HG02938 (cell line): ENCODE measurements around the gene DOP1A.

ENCODE experiments used
- ATAC-seq: cut with Tn5 transposase; IDR thresholded peaks from one replicate; pipeline ENCODE4 v1.9.1; 2021; ENCODE audit warnings: mild to moderate bottlenecking, moderate library complexity; ENCODE audit not compliant: unreplicated experiment

The DOP1A gene

GRCh38 chr6:83067448-83068439 is at the start of gene DOP1A:
Gene DOP1A (plus strand): TSS chr6:83067671. CDS start chr6:83096978, 29,307 bp downstream.
- ATAC-seq, result peak; percentile 80

- ATAC-seq, result no peak
Observed at GRCh38 chr6:83019741-83020140, 47.7 kb upstream of the DOP1A start.

DNA sequence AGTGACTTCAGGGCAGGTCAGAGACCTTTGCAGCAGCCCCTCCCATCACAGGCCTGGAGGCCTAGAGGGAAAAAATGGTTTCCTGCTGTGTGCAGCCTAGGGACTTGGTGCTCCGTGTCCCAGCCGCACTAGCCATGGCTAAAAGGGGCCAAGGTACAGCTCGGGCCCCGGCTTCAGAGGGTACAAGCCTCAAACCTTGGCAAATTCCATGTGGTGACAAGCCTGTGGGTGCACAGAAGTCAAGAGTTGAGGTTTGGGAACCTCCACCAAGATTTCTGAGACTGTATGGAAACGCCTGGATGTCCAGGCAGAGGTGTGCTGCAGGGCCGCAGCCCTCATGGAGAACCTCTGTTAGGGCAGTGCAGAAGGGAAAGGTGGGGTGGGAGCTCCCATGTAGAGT is 35.8 kb upstream of the DOP1A start:
- no peak for ATAC-seq

DNA sequence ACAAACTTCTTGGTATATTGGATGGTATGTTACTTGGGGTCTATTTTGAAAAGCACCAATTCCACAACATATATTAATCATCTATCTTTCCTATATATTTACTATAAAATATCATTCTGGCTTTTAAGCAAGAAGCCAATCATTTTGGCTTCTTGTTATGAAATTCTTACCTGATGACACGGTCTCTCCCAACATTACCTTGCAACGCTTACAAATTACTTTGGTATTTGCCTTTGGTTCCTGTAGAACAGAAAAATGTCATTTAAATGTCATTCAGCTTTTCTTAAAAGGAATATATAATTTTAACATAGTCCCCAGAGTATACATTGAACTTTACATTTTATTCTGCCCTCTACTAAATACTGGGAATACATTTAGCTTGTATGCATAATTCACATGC is 29.2 kb upstream of the DOP1A start:
- ATAC-seq, result no peak

GRCh38 chr6:83042467-83043053 is 24.9 kb upstream of the DOP1A start:
- ATAC-seq, result no peak

GRCh38 chr6:83044091-83044768 is 23.2 kb upstream of the DOP1A start:
- no peak for ATAC-seq

DNA sequence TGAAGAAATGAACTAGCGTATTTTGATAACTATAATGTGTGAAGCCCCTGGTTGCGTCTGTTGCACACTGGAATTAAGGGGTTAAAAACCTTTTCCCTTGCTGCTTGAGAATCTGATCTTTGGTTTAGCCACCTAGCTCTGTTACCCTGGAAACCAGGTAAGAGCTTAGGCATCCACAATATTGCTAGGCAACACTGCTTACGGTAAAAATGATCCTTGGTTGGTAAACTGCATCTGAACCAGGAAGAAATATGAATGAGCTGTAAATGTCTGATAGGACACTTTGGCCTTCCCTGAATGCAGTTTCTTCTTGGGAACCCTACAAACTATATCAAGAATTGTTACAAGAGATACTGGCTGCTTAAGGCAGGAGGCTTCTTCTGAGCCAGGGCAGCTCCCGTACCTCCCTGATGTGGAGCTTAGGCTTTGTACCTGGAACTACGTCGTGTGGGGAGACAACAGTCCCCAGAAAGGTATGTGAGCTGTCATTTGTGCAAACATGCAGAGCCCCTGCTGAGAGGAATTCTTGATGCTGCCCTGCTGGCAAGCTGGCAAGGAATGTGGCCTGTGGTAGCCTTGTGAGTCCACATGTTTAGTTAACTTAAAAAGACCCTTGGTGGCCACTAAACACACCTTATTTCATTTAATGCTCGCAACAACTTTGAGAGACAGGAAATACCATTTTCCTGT is 20.3 kb upstream of the DOP1A start:
- ATAC-seq, result no peak

DNA sequence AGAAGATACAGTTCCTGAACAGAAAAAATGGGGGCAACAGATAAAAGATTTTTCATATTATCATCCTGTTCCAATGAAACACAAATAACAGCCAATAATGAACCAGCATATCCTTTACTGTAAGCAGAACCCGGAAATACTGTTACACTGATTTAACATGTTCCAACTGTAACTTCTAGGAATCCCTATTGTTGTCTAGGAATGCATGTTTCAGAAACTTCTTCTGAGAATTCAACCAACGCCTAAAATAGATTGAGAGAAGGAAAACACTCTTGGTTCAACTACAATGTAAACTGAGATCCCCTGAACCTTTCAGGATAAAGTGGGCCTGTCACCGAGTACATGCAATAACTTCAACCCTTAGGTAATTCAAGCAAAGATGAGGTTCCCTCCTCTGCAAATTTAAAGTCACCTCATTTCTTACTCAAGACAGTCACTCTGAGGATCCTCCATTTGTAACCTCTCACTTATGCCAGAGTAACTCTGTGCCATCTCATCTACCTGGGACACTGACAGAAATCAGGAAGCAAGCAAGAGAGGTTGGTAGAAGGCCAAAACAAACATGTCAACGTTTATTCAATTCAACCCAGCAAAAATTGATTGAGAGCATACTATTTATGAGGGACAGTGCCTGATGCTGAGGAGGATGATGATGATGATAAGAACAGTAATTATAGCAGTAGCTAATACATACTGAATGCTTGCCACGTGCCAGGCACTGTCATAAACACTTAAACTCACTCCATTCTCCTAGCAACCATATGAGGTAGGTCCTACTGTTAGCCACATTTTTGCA is 15.9 kb upstream of the DOP1A start:
- no peak for ATAC-seq

DNA sequence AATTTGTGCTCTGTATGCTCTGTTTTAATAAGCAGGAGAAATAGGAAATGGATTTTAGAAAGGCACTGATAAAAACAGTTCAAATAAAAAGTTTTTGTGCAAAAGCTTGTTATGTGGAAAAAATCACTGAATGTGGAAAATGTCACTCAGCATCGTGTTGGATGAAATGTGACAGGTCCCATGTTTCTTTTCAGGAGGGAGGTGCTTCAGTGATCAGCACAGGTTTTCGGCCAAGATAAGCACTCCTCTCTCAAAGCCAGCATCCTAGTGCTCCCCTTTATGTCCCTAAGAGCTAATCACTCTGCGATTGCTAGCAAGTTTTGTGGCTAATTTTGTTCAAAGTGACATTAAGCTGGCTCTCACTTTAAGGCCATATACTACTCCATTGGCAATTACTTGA is 13.8 kb upstream of the DOP1A start:
- no peak for ATAC-seq

DNA sequence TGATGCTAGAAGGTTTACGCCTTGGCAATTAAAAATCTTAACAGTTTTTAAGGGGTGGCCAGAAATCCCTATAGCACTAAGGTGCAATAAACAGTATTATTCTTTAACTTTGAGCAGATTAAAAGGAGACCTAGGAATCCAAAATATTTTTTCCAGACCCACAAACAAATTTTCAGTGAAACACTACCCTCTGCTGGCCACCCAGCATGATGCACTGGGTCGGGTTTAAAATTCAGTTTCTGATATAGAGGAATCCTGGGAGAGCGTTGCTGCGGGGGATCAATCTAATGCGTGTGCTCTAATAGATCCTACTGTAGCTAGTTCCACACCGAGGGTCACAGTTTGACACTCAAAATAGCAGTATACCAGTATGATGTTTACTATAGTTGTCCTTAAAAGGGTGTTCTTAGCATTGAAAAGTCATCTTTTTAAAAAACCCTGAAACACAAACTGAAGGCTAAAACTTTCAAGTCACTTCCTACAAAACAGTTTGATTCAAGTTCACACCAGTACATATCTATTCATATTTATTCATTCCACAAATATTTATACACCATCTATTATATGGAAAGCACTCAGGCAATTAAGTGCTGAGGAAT is 12.0 kb upstream of the DOP1A start:
- peak; percentile 43 for ATAC-seq

DNA sequence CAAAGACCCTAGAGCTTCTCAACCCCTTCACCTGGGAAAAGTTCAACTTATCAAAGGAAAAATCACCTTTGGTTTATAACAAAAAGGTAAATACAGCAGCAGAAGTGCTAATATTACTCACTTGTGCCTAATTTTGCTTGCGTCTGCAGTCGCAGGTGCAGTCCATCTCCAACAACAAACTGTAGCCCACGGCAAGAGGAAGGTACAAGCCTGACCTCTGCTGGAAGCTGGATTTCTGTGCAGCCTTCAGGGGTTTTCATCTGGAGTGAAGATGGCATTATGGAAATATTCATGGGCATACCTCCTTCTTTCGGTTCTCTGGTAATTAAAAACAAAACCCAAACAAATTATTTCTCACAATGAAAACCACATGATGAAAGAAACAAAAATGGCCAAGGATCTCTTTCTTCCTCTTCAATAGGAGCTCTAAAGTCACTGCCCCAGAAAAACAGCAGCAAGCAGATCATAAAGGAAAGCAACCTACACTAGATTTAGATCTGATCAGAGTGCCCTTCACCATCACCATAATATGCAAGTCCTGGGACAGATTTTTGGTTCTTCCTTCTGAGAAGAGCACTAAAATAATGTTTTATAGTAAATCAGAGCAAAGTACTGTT is 9.7 kb upstream of the DOP1A start:
- peak; percentile 81 for ATAC-seq

DNA sequence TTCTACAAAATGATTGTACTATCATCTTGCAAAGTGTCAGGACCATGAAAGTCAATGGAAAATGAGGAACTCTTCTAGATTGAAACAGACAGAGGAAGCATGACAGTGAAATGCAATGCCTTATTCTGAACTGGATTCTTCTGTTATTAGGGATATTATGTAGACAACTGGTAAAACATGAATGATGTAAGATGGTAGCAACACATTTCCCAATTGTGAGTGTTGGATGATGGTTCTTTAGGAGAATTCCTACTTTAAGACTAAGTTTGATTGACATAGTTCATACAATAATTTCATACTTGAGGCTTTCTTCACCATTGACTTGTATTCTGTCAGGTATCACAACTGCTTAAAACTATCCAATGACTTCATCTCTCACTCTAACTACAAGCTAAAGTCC is 6.3 kb upstream of the DOP1A start:
- ATAC-seq, result no peak

- ATAC-seq, result no peak
Observed at GRCh38 chr6:83062225-83062624, 5.2 kb upstream of the DOP1A start.

DNA sequence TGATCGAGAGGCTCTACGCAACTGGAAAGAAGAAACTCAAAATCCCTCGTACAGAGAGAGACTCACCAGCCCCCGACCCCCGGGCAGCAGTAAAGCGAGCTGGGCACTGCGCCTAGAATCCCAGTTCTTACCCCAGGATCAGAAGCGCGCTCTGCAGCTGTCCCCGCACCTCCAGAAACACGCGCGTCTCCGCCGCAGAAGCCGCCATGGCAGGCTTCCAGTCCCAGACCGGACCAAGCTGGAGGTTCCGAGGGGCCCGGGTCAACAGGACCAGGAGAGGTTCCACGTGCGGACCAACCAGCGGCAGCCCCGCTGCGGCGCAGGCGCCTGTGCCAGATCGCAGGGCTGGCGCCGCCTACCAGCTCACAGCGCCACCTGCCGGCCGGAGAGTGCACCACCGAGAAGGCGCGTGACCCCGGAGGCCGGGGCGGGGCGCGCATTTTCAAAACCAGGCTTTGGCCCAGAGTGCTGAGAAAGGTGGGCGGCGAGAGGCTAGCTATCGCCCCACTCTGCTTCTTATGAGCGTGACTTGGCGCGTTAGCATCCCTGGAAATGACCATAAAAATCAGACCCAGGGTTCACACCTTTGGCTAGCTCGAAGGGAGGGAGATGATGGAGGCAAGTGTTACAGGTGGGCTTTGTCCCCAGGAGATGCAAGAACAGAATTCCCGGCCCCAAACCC is 1.8 kb upstream of the DOP1A start, which contains the start of gene UBE3D:
TSS of gene UBE3D (minus strand) at position 331 of the 682 bp plus-strand sequence. CDS start at position 208, 123 bp downstream.
- peak; percentile 45 for ATAC-seq

DNA sequence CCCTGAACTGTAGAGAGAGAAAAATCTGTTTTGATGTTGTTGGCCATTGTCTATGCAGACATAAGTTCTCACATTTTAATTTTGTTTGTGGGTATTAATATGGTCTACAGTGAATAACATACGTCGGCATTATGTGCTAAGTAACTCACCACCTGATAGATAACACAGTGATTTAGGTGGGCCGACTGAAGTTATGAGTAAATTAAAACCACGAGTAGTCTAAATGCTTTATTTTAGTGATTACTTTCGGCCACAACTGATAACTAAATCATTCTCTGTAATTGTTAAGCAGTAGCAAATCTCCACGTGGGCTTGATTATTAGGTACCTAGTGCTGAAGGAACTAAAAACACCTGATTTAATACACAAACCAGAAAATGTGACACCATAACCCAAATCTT is 1.1 kb downstream of the DOP1A start:
- no peak for ATAC-seq

GRCh38 chr6:83069633-83070032 is 2.2 kb downstream of the DOP1A start:
- no peak for ATAC-seq

DNA sequence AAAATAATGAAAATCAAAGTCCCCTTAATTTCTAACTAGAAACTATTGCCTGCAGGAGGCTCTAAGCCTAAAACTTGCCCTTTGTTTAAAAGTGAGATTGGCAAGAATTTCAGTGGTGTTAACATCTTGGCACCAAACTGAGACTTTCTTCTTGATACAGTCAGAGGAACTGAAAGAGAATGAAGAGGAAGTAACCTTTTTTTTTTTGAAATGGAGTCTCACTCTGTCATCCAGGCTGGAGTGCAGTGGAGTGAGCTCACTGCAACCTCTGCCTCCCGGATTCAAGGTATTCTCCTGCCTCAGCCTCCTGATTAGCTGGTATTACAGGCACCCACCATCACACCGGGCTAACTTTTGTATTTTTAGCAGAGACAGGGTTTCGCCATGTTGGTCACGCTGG is 3.6 kb downstream of the DOP1A start:
- peak; percentile 55 for ATAC-seq

DNA sequence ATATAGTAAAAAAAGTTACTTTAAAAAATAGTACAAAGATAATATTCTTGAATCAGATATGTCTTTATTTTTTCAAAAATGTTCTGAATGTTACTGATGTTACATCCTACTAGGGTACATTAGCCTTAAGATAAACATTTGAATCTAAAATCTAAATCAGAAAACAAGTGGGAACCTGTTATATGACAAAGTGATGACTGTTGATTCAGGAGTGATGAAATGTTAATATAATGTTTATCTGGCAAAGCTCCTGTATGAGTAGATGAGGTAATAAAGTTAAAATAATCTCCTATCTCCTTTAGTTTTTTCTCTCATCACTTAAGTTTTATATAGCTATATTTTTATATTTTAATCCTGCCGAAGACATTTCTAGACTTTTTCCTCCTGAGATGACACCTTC is 4.2 kb downstream of the DOP1A start:
- no peak for ATAC-seq

DNA sequence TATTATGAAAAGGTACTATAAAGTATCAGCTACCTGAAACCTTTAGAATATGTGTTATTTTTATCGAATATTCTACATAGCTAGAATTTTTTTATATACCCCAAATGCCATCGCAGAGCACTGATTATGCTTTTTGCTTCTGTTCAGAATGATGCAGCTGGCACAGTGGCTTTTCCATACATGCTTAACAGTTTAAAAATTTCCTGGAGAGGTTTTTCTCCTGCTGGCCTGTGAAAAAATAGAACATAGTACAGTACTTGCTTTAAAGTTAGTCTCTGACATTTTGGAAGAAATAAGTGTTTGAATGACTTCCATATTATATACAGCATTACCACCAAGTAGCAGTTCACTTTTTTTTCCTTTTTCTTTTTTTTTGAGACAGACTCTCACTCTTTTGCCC is 5.3 kb downstream of the DOP1A start:
- no peak for ATAC-seq
